IPS DF 19.7 (cell line): Measurements from ENCODE around the gene CD209.
"Not testable (repeated sequence)": the region's sequence is repeated elsewhere in the genome, so short reads cannot be mapped to it uniquely, and the experiment has no call there.

Experiments used
- DNase-seq: peaks from one replicate; pipeline ENCODE4 v3.0.0-alpha.2; 2013; ENCODE audit warnings: low read depth, low spot score

CD209 gene, protein sequence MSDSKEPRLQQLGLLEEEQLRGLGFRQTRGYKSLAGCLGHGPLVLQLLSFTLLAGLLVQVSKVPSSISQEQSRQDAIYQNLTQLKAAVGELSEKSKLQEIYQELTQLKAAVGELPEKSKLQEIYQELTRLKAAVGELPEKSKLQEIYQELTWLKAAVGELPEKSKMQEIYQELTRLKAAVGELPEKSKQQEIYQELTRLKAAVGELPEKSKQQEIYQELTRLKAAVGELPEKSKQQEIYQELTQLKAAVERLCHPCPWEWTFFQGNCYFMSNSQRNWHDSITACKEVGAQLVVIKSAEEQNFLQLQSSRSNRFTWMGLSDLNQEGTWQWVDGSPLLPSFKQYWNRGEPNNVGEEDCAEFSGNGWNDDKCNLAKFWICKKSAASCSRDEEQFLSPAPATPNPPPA

DNA sequence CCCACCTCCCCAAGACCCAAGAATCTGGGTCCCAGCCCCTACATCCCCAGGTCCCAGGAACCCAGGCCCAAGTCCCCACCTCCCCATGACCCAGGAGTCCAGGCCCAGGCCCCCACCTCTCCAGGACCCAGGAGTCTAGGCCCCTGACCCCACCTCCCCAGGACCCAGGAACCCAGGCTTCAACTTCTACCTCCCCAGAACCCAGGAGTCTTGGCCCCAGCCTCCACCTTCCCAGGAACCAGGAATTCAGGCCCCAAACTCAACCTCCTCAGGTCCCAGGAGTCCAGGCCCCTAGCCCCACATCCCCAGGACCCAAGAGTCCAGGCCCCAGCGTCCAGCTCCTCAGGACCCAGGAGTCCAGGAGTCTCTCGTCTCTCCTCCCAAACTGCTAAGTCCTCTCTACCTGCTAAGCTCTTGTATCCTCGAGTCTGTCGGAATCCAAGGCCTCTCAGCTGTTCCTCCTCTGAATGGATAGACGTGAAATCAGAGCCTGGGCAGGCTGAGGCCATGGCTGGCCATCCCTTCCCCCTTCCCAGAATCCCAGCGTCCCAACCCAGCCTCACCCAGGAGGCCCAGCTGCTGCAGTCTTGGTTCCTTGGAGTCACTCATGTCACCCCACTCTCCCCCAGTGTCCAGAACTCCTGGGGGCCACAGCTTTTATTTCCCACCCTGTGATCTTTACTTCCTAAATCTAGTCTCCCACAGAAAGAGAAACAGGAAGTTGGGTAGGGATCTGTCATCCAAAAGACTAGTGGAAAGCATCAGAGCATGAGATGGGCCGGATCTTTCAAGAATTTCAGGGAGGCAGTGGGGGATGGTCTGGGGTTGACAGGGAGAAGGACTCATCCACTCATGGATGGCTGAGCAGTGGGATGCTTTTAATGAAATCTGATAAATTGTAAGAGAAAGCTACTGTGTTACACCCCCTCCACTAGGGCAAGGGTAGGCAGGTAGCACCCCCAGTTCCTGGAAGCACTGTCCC, at the start of gene CD209:
TSS of gene CD209 (minus strand) at position 632 of the 982 bp plus-strand sequence. CDS start at position 609, 23 bp downstream.
- no peak for DNase-seq

DNA sequence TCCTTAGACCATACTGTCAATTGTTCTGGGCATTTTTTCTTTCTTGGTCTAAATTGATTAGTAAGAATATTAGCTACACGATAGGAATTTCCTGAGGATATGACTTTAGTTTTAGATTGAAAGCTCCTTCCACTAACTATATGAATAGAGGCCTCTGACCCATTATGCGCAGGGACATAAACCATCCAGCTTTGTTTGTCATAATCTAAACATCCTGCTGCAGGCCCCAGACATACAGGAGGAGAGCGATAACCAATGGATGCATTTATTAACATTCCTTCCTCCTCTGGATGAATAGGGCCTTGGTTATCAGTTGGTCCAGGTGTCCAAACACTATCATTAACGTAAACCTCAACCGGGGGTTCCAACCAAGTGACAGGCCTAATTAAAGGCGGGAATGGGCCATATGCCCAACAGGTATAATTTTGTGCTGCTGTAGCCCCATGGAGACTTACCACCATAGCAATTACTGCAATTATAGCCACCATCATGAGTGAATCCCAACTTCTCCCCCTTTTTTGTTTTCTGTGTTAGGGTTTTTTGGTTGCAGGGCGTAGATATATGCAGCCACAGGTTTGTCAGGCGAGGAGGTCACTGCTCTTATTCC, 48.3 kb upstream of the CD209 start:
- no peak for DNase-seq

DNA sequence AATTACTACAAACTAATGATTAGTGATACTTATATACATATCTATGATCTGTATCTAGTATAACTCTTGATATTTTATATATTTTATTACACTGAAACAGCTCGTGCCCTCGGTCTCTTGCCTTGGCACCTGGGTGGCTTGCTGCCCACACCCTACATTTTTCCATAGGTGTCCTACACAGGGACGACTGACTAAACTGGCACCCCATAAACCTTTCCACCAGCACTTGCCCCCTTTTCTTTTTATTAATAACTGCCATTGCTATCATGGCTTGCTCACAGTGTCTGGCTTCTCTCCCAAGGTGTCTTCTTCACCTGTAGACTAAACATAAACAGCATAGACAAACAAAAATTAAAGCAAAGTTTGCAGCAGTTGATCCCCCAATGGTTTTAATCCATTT, 46.2 kb upstream of the CD209 start:
- DNase-seq = no peak

DNA sequence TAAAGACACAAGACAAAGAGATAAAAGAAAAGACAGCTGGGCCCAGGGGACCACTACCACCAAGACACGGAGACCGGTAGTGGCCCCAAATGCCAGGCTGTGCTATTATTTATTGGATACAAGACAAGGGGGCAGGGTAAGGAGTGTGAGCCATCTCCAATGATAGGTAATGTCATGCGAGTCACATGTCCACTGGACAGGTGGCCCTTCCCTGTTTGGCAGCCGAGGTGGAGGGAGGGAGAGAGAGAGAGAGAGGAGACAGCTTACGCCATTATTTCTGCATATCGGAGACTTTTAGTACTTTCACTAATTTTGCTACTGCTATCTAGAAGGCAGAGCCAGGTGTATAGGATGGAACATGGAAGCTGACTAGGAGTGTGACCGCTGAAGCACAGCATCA, 45.4 kb upstream of the CD209 start:
- DNase-seq = not testable (repeated sequence)

DNA sequence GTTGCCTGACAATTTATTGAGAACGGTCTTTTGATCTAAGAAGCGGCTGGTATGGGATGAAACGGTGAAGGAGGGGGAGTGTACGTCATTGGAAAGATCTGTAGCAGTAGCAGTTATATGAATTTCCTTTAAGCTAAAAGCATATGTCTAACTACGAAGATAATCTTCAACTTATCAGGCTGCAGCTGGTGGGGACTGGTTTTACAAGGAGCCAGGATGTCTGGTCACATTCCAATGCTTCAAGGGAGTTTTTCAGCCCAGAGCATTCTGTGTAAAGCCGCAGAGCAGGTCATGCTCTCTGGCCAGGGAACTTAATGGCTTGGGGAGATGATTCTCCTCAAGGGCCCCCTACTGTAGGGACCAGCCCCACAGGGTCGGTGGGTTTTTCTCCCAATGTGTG, 44.9 kb upstream of the CD209 start:
- no peak for DNase-seq

DNA sequence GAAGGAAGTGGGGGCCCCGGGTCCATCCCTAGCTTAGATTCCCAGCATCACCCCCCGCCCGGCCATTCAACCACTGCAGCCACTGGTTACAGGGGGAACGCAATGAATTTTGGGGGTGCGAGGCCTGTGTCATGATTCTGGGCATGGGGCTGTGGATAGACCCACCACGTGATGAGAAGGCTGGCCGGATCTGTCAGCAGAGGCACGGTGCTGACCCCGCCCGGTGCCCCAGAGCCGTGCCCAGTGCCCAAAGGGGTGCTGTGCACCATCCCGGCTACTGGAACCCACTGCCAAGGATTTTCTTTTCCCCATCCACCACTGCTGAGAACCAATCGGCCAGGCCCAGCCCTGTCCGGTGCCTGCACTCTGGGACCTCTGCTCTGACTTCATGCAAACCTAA, 43.1 kb upstream of the CD209 start:
- DNase-seq = no peak

DNA sequence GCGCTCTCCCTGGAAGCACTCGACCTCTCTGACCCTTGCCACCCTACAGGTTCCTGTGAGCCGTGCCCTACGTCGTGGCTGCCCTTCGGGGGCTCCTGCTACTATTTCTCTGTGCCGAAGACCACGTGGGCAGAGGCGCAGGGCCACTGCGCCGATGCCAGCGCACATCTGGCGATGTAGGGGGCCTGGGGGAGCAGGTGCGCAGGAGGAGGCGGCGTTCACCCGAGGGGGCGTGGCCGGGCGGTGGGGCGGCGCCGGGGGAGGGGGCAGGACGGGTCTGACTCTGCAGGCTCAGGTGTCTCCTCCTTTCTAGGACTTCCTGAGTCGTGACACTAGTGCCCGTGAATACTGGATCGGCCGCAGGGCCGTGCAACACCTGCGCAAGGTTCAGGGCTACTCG, 42.1 kb upstream of the CD209 start:
- no peak for DNase-seq

DNA sequence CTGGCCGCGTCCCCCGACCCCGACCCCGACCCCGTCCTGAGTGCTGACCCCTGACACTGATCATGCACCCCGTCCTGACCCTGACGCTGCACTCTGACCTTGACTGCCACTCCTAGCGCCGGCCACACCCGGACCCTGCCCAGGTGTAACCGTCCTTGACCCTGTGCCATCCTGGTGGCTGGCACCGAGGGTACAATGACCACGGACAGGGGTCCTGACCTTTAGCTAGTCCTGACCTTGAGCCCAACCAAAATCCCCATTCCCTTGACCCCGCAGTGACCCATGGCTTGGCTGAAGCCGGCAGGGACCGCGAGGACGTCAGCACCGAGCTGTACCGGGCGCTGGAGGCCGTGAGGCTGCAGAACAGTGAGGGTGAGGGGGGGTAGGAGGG, 41.6 kb upstream of the CD209 start:
- no peak for DNase-seq

DNA sequence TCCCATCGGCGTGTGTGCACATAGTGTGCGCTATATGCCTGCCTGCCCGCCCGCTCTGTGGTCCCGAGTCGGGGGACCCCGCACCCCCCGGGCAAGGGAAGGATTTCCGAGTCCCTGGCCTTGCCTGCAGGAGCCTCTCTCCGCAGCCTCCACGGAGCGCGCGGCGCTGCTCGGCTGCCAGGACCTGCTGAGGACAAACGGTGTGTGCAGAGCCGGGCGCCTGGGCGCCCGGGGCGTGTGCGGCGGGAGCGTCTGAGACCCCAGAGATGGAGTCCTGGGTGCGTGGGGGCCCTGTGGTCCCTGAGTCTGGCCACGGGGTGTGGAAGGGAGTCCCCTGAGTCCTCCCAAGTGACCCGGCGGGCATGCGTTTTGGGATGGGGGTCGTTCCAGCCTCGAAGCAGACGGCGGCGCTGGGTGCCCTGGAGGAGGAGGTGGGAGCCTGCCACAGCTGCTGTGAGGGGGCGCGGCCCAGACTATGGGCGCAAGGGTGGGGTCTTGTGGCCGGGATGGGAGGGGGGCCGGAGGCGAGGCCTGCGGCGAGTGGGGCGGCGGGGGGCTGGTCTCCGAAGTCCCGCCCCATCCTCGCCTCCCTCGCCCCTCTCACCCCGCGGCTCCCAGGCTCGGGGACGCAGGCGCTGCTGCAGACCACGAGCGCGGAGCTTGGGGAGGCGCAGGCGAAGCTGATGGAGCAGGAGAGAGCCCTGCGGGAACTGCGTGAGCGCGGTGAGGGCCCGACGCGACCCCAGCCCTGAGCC, 41.0 kb upstream of the CD209 start:
- DNase-seq = no peak

DNA sequence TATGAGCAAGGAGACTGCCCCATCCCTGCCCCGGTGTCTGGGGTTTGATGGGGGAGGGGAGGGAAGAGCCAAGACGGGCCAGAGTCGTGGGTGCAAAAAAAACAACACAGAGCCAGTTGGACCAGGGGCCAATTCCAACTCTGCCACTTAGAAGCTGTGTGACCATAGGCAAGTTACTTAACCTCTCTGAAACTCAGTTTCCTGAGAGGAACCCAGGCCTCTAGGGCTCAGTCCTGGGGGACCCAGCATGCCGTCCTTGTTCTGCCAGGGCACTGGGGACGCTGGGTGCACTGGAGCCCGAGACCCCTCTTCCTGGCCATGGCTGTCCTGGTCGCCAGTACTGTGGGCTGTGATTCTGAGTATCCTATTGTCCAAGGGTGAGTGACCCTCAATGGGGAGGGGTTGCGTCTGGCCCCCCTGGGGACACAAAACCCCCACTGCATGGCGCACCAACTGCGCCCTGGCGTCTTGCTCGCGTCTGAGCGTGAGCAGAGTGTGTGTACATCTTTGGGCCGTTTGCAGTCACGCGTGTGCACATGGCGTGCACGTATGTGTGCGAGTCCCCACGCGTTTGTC, 40.4 kb upstream of the CD209 start:
- DNase-seq = no peak

DNA sequence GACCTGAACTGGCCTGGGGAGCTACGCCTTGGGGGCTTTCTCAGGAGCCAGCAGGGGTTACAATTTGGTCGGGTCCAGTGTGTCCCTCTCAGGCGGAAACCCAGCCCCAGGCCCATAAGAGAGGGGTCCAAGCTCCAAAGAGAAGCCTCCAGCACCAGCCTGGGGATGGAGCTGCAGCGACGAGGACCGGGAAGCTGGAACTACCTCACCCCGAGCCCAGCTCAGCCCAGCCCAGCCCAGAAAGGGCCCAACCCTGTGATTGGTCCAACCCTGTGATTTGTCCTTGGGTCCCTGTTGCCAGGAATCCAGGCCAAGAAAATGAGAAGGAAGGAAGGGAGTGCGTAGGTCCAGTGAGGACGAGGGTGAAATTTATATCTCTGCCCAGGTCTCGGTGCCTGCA, 39.8 kb upstream of the CD209 start:
- DNase-seq = no peak

DNA sequence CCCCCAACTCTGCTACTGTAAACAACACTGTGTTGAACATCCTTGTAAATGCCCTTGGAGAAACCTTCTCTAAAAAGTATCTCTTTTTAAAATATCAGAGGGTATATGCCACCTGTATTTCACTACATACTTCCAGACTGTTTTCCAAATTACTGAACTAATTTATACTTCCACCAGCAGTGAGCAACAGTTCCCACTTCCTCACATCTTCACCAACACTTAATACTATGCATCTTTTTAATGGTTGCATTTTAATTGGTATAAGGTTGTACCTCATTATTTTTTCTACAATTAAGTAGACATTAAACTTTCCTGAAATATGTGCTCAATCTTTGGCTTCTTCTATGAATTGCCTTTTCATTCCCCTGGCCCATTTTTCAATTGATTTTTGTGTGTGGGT, 37.5 kb upstream of the CD209 start:
- no peak for DNase-seq

DNA sequence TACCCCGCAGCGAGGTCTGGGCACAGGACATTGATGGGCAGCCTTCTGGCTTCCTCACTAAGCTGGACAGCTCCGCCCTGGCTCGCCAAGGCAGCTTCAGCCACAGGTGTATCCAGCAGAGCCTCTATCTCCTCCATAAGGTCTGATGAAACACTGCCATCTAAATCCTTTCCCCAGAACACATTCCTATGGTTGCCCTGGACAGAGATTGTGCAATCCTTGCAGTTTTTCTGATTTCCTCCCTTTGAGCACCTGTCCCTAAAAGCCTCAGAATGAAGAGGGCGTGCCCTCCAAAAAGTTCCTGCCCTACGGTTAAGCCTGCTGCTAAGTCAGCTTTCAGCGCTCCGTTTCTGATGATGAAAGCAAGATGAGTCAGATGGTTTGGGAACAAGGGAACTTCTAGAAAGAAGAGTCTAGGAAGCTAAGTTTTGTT, 36.7 kb upstream of the CD209 start:
- DNase-seq = no peak

DNA sequence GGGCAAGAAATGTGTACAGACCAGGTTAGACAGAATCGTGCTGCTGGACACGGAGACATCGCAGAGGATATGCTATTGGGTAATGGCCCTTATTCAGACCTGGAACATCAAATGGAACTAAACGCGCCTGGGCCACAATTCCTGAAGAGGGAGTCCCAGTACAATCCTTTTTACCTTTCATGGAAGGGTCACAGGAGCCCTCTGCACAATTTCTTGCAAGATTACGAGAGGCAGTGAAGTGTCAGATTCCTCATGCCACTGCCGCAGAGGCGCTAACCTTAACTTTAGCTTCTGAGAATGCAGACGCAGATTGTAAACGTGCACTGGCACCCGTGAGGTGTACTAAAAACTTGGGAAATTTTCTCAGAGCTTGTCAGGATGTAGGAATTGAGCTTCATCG, 33.8 kb upstream of the CD209 start:
- DNase-seq = no peak

DNA sequence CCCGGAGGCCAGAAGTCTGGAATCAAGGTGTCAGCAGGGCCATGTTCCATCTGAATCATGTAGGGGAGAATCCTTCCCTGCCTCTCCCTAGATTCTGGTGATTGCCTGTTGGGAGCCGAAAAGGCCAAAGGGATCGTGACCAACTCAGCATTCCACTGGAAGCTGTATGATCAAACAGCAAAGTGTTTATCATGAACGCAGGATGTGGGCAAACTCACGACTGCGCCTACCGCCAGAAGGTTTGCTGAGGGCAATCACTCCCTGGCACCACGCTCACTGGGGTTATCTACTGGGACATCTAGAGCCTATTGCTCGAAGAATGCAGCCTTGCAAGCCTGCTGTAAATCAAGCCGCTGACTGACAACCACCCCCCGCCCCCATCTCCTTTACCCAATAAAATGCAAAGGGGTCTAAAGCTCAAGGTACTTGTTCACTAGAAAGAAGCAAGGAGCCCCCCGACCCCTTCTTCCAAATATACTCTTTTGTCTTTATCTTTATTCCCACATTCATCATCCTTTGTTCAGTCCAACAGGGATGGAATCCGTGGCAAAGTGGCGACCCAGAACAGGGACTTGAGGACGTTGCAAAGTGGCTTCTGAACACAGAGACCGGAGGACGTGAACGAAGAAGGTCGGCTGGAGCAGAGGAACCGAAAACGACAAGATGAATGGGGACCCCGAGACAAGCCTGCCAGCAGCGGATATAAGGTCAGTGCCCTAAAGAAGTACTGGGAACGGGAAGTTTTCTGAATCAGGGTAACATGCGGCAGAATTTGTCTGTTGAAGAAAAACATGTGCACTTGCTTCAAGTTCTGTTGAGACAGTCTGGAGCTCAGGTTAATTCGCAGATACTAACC, 32.5 kb upstream of the CD209 start:
- no peak for DNase-seq

DNA sequence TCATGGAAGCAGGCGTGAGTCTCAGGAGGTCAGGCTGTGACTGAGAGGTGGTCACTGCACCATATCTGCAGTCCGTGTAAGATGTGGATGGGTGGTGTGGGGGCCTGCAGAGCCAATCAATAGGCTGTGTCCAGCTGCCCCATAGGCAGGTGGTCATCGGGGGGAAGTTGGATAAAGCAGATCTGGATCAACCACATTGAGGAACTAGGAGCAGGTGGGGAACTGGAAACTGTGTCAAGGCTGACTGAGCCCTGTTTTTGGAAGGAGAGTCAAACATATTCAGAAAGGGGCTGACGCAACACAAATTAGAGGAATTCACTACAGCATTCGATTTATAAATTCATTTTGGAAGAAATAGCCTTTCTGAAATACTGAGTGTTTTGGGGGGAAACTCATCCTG, 30.7 kb upstream of the CD209 start:
- DNase-seq = no peak

DNA sequence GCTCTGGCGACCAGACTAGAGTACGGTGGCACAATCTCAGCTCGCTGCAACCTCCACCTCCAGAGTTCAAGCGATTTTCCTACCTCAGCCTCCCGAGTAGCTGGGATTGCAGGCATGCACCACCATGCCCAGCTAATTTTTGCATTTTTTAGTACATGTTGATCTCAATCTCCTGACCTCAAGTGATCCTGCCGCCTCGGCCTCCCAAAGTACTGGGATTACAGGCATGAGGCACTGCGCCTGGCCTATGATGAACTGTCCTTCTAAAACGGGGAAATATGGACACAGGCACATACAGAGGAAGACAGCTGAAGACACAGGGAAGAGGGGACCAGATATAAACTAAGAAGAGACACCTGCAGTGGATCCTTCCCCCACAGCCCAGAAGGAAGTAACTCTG, 28.4 kb upstream of the CD209 start:
- no peak for DNase-seq

DNA sequence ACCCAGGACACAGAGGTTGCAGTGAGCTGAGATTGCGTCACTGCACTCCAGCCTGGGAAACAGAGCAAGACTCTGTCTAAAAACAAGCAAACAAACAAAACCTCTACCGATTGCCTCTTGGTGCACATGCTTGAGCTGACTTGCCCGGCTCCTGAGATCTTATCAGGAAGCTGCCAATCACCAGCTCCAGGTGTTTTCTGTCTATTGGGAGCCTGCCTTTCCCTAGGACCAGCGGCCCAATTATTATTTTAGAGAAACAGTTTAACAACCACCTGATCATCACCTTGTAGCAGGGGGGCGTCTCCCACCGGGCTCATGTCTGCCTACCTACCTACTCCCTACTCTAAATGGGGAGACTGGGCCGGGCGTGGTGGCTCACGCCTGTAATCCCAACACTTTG, 26.5 kb upstream of the CD209 start:
- DNase-seq = no peak

DNA sequence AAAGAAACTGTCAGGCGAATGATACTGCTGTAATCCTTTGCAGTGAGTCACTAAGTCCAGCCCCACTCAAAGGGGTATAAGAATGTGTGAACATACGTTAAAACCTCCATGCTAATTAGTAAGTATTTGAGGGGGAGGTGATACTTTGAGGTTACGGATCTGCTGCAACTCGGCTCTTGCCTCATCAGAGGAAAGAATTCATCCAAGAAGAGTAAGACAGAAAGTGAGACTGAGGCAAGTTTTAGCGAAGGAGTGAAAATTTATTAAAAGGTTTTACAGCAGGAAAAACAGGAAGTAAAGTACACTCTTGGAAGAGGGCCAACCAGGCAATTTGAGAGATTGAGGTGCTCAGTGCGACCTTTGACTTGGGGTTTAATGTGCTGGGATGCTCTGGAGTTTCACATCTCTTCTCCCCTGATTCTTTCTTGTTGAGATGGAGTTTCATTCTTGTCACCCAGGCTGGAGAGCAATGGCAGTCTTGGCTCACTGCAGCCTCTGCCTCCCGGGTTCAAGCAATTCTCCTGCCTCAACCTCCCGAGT, 25.5 kb upstream of the CD209 start:
- no peak for DNase-seq

DNA sequence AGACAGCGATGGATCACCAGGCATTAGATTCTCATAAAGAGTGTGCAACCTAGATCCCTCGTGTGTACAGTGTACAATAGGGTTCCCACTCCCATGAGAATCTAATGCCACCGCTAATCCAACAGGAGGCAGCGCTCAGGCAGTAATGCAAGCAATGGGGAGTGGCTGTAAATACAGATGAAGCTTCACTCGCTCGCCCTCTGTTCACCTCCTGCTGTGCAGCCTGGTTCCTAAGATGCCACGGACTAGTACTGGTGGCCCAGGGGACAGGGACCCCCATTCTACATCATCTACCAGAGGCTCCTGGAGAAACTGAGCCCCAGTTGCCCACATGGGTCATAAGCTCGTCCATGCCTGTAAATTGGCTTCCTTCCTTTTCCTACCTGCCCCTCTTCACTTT, 23.7 kb upstream of the CD209 start:
- DNase-seq = no peak
